GM23338 (cell line): Measurements from ENCODE around the gene KLHL18. TPM values are rescaled to one million over a fixed set of nuclear protein-coding genes. Genes with fewer than 3 reads are reported as not detected.

Experiments
- ATAC-seq: fragments of 200-7000 bp; cut with Tn5 transposase; 3 replicates; pipeline ENCODE4 v1.9.1; 2020
- DNase-seq: peaks from one replicate; pipeline ENCODE4 v3.0.0-alpha.2; 2015; ENCODE audit warnings: low spot score
- H2AFZ ChIP-seq: fragments of 200-600 bp; sonication (generic); 2 replicates; pipeline ENCODE4 v1.8.0; 2016; ENCODE audit warnings: antibody characterized with exemption, mild to moderate bottlenecking, moderate library complexity
- H3F3A ChIP-seq: fragments of 200-600 bp; sonication (generic); replicated peaks from 2 replicates; pipeline ENCODE4 v1.8.0; 2017; ENCODE audit warnings: antibody characterized with exemption, mixed run types, low read depth
- H3K27ac ChIP-seq: fragments of 200-600 bp; sonication (generic); 2 replicates; pipeline ENCODE4 v1.6.1; 2016; ENCODE audit warnings: low read depth
- H3K27me3 ChIP-seq: fragments of 200-600 bp; sonication (generic); 2 replicates; pipeline ENCODE4 v1.8.0; 2016; ENCODE audit warnings: mild to moderate bottlenecking, mixed run types, moderate library complexity; ENCODE audit not compliant: insufficient read depth
- H3K36me3 ChIP-seq: fragments of 200-600 bp; sonication (generic); 2 replicates; pipeline ENCODE4 v1.8.0; 2016; ENCODE audit warnings: mild to moderate bottlenecking; ENCODE audit not compliant: insufficient read depth
- H3K4me1 ChIP-seq: fragments of 200-600 bp; sonication (generic); 2 replicates; pipeline ENCODE4 v1.8.0; 2016; ENCODE audit warnings: mild to moderate bottlenecking, moderate library complexity; ENCODE audit not compliant: insufficient read depth
- H3K4me2 ChIP-seq: fragments of 200-600 bp; sonication (generic); 2 replicates; pipeline ENCODE4 v1.7.1; 2017; ENCODE audit warnings: mixed run types
- H3K4me3 ChIP-seq: fragments of 200-600 bp; sonication (generic); 2 replicates; pipeline ENCODE4 v1.6.1; 2016; ENCODE audit warnings: mixed run types
- H3K79me2 ChIP-seq: fragments of 200-600 bp; sonication (generic); replicated peaks from 2 replicates; pipeline ENCODE4 v1.8.0; 2017; ENCODE audit warnings: mild to moderate bottlenecking; ENCODE audit not compliant: insufficient read depth
- H3K9me2 ChIP-seq: fragments of 200-600 bp; sonication (generic); 2 replicates; pipeline ENCODE4 v1.8.0; 2017; ENCODE audit not compliant: insufficient read depth
- H4K20me1 ChIP-seq: fragments of 200-600 bp; sonication (generic); replicated peaks from 2 replicates; pipeline ENCODE4 v1.8.0; 2017; ENCODE audit warnings: mild to moderate bottlenecking; ENCODE audit not compliant: insufficient read depth
- H3K27ac Mint-ChIP-seq: 2 replicates; pipeline ENCODE4 v1.8.0; 2020; ENCODE audit warnings: inconsistent platforms, mild to moderate bottlenecking, moderate library complexity, mixed read lengths
- H3K27me3 Mint-ChIP-seq: 3 replicates; pipeline ENCODE4 v1.8.0; 2022; ENCODE audit warnings: low read depth, mild to moderate bottlenecking, moderate library complexity, mixed read lengths, inconsistent platforms; ENCODE audit not compliant: insufficient read depth, poor library complexity
- H3K36me3 Mint-ChIP-seq: 3 replicates; pipeline ENCODE4 v1.8.0; 2021; ENCODE audit warnings: low read depth, mild to moderate bottlenecking, inconsistent platforms, moderate library complexity, mixed read lengths
- H3K4me1 Mint-ChIP-seq: 3 replicates; pipeline ENCODE4 v1.8.0; 2020; ENCODE audit warnings: mild to moderate bottlenecking, inconsistent platforms, mixed read lengths
- H3K4me3 Mint-ChIP-seq: 3 replicates; pipeline ENCODE4 v1.8.0; 2021; ENCODE audit warnings: moderate library complexity, mild to moderate bottlenecking, inconsistent platforms, mixed read lengths
- H3K9me3 Mint-ChIP-seq: 3 replicates; pipeline ENCODE4 v1.8.0; 2020; ENCODE audit warnings: moderate library complexity, mild to moderate bottlenecking, inconsistent platforms, mixed read lengths
- CREB1 ChIP-seq: fragments of 250-450 bp; sonication (Bioruptor Pico); IDR thresholded peaks from 2 replicates; pipeline ENCODE4 v1.5.0; 2020; ENCODE audit warnings: low read depth, mild to moderate bottlenecking, moderate library complexity
- CTCF ChIP-seq, 2 experiments: fragments of 200-600 bp in 1 of 2; sonication (generic) in 1 of 2; conservative IDR thresholded peaks; 2 replicates each; pipeline versions ENCODE4 v1.5.1 to v1.6.1; 2016 to 2017; ENCODE audit warnings: antibody characterized with exemption in 2 of 2, low read depth in 2 of 2, mild to moderate bottlenecking in 2 of 2, moderate library complexity in 1 of 2
- EZH2phosphoT487 ChIP-seq: fragments of 200-600 bp; sonication (generic); IDR thresholded peaks from one replicate; pipeline ENCODE4 v1.8.1; 2018; ENCODE audit warnings: antibody characterized with exemption; ENCODE audit not compliant: unreplicated experiment
- JUNB ChIP-seq: IDR thresholded peaks from one replicate; pipeline ENCODE4 v1.6.1; 2016; ENCODE audit warnings: antibody characterized with exemption; ENCODE audit not compliant: unreplicated experiment
- NANOG ChIP-seq: IDR thresholded peaks from 2 replicates; pipeline ENCODE4 v1.6.1; 2016; ENCODE audit warnings: antibody characterized with exemption, borderline replicate concordance
- POLR2AphosphoS5 ChIP-seq: IDR thresholded peaks from 2 replicates; pipeline ENCODE4 v1.6.1; 2016; ENCODE audit warnings: antibody characterized with exemption, low read depth
- REST ChIP-seq: IDR thresholded peaks from one replicate; pipeline ENCODE4 v1.6.1; 2018; ENCODE audit warnings: antibody characterized with exemption; ENCODE audit not compliant: unreplicated experiment
- ZNF462 ChIP-seq: fragments of 250-450 bp; sonication (Bioruptor Pico); IDR thresholded peaks from 2 replicates; pipeline ENCODE4 v1.5.0; 2020; ENCODE audit warnings: mild to moderate bottlenecking, moderate library complexity
- polyA plus RNA-seq: library from polyadenylated mRNA; unstranded; fragments of >200 nt; fragmentation: Nextera tagmentation; extraction: Ambion mirVana; gene quantifications from 2 replicates; pipeline ENCODE4 v1.2.1, GENCODE V29; 2016
- total RNA-seq: library from RNA; depleted of rRNA; stranded (reverse); fragments of >200 nt; shearing (Covaris generic); gene quantifications from 2 replicates; pipeline ENCODE4 v1.2.3, GENCODE V29; 2014
- TF ChIP-seq, protein P1 (sequence below): IDR thresholded peaks from 2 replicates; pipeline ENCODE4 v1.6.1; 2016; ENCODE audit warnings: antibody characterized with exemption

The KLHL18 gene
- total and polyA plus RNA-seq, 2 experiments from 2014 or later = 11.3 to 18.1 TPM

GRCh38 chr3:47318916-47319315 is 36.2 kb downstream of the KLHL18 start:
- DNase-seq (no peak), ATAC-seq (no peak)
- Mint-ChIP-seq H3K27me3 (no peaks in the 10 kb centered on the region), H3K9me3 (no peaks in the 10 kb centered on the region), H3K27ac (no peak overlapping the region), H3K4me3 (no peak overlapping the region), H3K4me1 (peaks cover 11% of the 10 kb centered on the region; the same call in 2 of the 3 replicates), H3K36me3 (peaks cover 34% of the 10 kb centered on the region)
- Histone ChIP-seq H3K4me2 (no peak overlapping the region), H3K79me2 (peaks cover 12% of the 10 kb centered on the region; the same call in 1 of the 2 replicates), H2AFZ (no peak overlapping the region), H3K9me2 (no peaks in the 10 kb centered on the region), H3K27me3 (no peaks in the 10 kb centered on the region), H3K4me1 (peaks cover 5% of the 10 kb centered on the region; the same call in 1 of the 2 replicates), H3K27ac (0 out of 2 replicates have a peak overlapping the region, but pooled peaks have one; percentile 10), H3K4me3 (no peak overlapping the region), H4K20me1 (peaks cover 17% of the 10 kb centered on the region), H3K36me3 (peaks cover 10% of the 10 kb centered on the region; the same call in 1 of the 2 replicates), H3F3A (peaks cover 6% of the 10 kb centered on the region; the same call in 1 of the 2 replicates)
- TF ChIP-seq EZH2phosphoT487 (no peak), CTCF (conservative IDR thresholded peaks at IDR 0.05; ENCODE audit: low read depth in 2 of 2) (no peak), CREB1 (CRISPR knock-in tag) (no peak), ZNF462 (CRISPR knock-in tag) (no peak), NANOG (no peak), REST (no peak), JUNB (no peak), POLR2AphosphoS5 (no peak)
- TF ChIP-seq, protein P1, sequence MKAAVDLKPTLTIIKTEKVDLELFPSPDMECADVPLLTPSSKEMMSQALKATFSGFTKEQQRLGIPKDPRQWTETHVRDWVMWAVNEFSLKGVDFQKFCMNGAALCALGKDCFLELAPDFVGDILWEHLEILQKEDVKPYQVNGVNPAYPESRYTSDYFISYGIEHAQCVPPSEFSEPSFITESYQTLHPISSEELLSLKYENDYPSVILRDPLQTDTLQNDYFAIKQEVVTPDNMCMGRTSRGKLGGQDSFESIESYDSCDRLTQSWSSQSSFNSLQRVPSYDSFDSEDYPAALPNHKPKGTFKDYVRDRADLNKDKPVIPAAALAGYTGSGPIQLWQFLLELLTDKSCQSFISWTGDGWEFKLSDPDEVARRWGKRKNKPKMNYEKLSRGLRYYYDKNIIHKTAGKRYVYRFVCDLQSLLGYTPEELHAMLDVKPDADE = no peak
